Duodenal mucosa (tissue), 2 donors: Measurements from ENCODE around the gene CFAP74.
"Not testable (repeated sequence)": the region's sequence is repeated elsewhere in the genome, so short reads cannot be mapped to it uniquely, and the experiment has no call there.

ENCODE experiments used
- H3K27ac ChIP-seq: one replicate; pipeline ENCODE4 v1.7.0; 2013; ENCODE audit warnings: low read depth, low read length
- H3K27me3 ChIP-seq, 2 donors: one replicate each; pipeline ENCODE4 v1.7.0; 2013; ENCODE audit warnings: low read length in 2 of 2, control low read depth in 1 of 2; ENCODE audit not compliant: insufficient read depth in 2 of 2, control insufficient read depth in 1 of 2
- H3K36me3 ChIP-seq, 2 donors: one replicate each; pipeline ENCODE4 v1.7.0; 2013; ENCODE audit warnings: low read length in 2 of 2, control low read depth in 1 of 2; ENCODE audit not compliant: insufficient read depth in 2 of 2, control insufficient read depth in 1 of 2
- H3K4me1 ChIP-seq, 2 donors: one replicate each; pipeline ENCODE4 v1.7.0; 2013; ENCODE audit warnings: low read length in 2 of 2, control low read depth in 1 of 2; ENCODE audit not compliant: insufficient read depth in 2 of 2, control insufficient read depth in 1 of 2
- H3K4me3 ChIP-seq, 2 donors: one replicate each; pipeline ENCODE4 v1.7.0; 2013; ENCODE audit warnings: low read length in 2 of 2, low read depth in 1 of 2
- H3K9ac ChIP-seq, 2 donors: one replicate each; pipeline ENCODE4 v1.7.0; 2013; ENCODE audit warnings: low read length in 2 of 2, low read depth in 1 of 2
- H3K9me3 ChIP-seq, 2 donors: one replicate each; pipeline ENCODE4 v1.7.0; 2013; ENCODE audit warnings: low read length in 2 of 2, control low read depth in 1 of 2; ENCODE audit not compliant: control insufficient read depth in 1 of 2

The CFAP74 gene

DNA sequence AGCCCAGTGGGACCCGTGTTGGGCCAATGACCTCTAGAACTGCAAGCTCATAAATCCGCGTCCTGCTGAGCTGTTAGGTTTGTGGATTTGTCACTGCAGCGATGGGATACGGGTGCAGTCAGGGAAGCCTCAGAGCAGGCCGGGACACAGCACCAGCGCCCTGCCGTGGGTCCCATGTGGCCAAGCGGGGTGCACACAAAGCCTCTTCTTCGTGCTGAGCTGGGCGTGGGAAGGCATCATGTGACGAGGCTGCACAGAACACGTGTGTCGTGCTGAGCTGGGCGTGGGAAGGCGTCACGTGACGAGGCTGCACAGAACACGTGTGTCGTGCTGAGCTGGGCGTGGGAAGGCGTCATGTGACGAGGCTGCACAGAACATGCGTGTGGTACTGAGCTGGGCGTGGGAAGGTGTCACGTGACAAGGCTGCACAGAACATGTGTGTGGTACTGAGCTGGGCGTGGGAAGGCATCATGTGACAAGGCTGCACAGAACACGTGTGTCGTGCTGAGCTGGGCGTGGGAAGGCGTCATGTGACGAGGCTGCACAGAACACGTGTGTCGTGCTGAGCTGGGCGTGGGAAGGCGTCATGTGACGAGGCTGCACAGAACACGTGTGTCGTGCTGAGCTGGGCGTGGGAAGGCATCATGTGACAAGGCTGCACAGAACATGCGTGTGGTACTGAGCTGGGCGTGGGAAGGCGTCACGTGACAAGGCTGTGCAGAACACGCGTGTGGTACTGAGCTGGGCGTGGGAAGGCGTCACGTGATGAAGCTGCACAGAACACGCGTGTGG, 24.7 kb downstream of the CFAP74 start:
- not testable (repeated sequence) for H3K27me3 ChIP-seq, H3K9me3 ChIP-seq, H3K27ac ChIP-seq, H3K4me3 ChIP-seq, H3K36me3 ChIP-seq, H3K9ac ChIP-seq, H3K4me1 ChIP-seq

- Histone ChIP-seq H3K27me3 (no peaks in the 10 kb centered on the region), H3K4me1 (no peaks in the 10 kb centered on the region), H3K36me3 (no peaks in the 10 kb centered on the region), H3K27ac (no peak overlapping the region), H3K9me3 (peaks cover 7 to 8% of the 10 kb centered on the region in 2 donors), H3K4me3 (no peak overlapping the region), H3K9ac (no peak overlapping the region)
Measured at GRCh38 chr1:1978108-1978507, 25.5 kb downstream of the CFAP74 start.

- Histone ChIP-seq H3K9me3 (peaks cover 8% of the 10 kb centered on the region in 2 donors), H3K27ac (no peak overlapping the region), H3K36me3 (no peaks in the 10 kb centered on the region), H3K4me3 (no peak overlapping the region), H3K9ac (no peak overlapping the region), H3K4me1 (no peaks in the 10 kb centered on the region), H3K27me3 (no peaks in the 10 kb centered on the region)
Measured at GRCh38 chr1:1976031-1976430, 27.6 kb downstream of the CFAP74 start.

DNA sequence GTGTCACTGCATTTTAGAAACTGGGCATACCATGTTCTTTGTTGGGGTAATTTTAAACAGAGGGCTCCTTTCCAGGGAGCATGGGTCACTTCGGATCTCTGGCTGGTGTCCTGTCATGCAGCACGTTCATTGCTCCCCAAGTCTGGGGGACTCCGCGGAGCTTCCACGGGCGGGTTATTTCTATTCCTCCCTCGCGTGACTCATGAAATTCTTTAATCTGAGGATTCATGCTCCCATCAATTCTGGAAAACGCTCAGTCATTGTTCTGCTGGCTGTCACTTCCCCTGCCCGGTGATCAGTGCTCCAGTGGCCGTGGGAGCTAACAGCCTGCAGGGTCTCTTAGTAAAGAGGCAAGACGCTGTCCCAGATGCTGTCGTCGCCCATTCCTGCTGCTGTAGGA, 28.1 kb downstream of the CFAP74 start:
- no peaks in the 10 kb centered on the region for H3K4me1 ChIP-seq
- H3K36me3 ChIP-seq: no peaks in the 10 kb centered on the region
- H3K27ac ChIP-seq: no peak overlapping the region
- H3K4me3 ChIP-seq: no peak overlapping the region
- H3K9ac ChIP-seq: no peak overlapping the region
- no peaks in the 10 kb centered on the region for H3K27me3 ChIP-seq
- peaks cover 8 to 12% of the 10 kb centered on the region in 2 donors for H3K9me3 ChIP-seq

DNA sequence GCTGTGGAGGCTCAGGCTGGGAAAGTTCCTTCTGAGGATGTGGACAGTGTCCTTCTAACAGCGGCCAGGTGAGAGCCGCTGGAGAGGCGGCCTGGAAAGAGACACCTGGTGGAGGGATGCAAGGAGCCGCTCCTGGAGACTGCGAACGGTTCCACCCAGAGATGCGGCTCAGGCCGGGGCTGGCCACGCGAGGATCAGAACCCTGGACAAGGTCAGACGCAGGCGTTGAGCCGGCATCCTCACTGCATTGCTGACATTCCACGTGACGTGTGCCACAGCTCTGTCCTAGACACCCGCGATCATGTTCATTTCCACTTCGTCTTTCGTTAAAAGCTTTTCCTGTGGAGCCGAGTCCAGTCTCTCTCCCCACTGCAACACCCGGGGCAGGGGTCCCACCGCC, 28.8 kb downstream of the CFAP74 start:
- H3K9ac ChIP-seq: no peak overlapping the region
- H3K4me1 ChIP-seq: no peaks in the 10 kb centered on the region
- no peak overlapping the region for H3K4me3 ChIP-seq
- no peaks in the 10 kb centered on the region for H3K36me3 ChIP-seq
- H3K27ac ChIP-seq: no peak overlapping the region
- H3K27me3 ChIP-seq: no peaks in the 10 kb centered on the region
- H3K9me3 ChIP-seq: peaks cover 8 to 12% of the 10 kb centered on the region in 2 donors

GRCh38 chr1:1973716-1974642, 29.6 kb downstream of the CFAP74 start:
- no peaks in the 10 kb centered on the region for H3K27me3 ChIP-seq

GRCh38 chr1:1972976-1973715, 30.4 kb downstream of the CFAP74 start:
- H3K27ac ChIP-seq: no peak overlapping the region
- no peaks in the 10 kb centered on the region for H3K4me1 ChIP-seq
- H3K9ac ChIP-seq: no peak overlapping the region
- H3K9me3 ChIP-seq: peaks cover 0 to 5% of the 10 kb centered on the region in 2 donors
- no peaks in the 10 kb centered on the region for H3K36me3 ChIP-seq
- H3K4me3 ChIP-seq: no peak overlapping the region
- H3K27me3 ChIP-seq: no peaks in the 10 kb centered on the region

More at GRCh38 chr1:1973716-1974642, 29.6 kb downstream of the CFAP74 start:
- no peak overlapping the region for H3K4me3 ChIP-seq
- no peak overlapping the region for H3K9ac ChIP-seq
- peaks cover under 1 to 5% of the 10 kb centered on the region in 2 donors for H3K9me3 ChIP-seq
- H3K36me3 ChIP-seq: no peaks in the 10 kb centered on the region
- H3K4me1 ChIP-seq: no peaks in the 10 kb centered on the region
- H3K27ac ChIP-seq: no peak overlapping the region

DNA sequence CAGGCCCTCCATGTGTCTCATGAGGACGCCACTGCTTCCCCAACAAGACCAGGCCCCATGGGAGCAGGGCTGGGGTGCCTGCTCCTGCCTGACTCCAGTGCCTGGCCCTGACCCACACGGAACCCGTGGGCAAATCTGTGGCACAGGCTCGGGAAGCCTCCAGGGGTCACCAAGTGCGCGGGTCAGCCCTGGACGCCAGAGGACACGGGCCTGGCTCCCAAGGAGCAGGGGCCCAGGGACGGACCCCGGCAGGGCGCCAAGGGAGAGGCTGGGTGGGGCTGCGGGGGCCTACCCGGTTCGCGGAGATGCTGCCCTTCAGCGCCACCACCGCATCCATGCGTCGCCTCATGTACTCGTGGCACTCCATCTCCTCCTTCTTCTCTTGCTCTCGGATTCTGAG, 31.9 kb downstream of the CFAP74 start:
- Histone ChIP-seq H3K27me3 (no peaks in the 10 kb centered on the region), H3K27ac (no peak overlapping the region)

DNA sequence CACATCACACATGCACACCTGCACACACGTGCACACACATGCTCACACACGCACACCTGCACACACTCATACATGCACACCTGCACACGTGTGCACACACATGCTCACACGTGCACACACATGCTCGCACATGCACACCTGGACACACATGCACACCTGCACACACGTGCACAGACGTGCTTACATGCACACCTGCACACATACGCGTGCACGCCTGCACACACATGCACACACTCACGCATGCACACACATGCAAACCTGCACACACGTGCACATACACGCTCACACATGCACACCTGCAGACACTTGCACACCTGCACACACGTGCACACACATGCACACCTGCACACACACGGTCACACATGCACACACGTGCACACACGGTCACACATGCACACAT, 32.6 kb downstream of the CFAP74 start:
- Histone ChIP-seq H3K36me3 (no peaks in the 10 kb centered on the region), H3K9me3 (peaks cover 0 to 5% of the 10 kb centered on the region in 2 donors), H3K9ac (no peak overlapping the region), H3K4me3 (no peak overlapping the region), H3K27me3 (no peaks in the 10 kb centered on the region), H3K4me1 (no peaks in the 10 kb centered on the region), H3K27ac (no peak overlapping the region)

More for the DNA sequence above, 31.9 kb downstream of the CFAP74 start:
- Histone ChIP-seq H3K9ac (no peak overlapping the region), H3K4me1 (no peaks in the 10 kb centered on the region), H3K9me3 (peaks cover 0 to 5% of the 10 kb centered on the region in 2 donors), H3K36me3 (no peaks in the 10 kb centered on the region), H3K4me3 (no peak overlapping the region)
